Liver (tissue), 9 donors: ENCODE results near the gene HPGD. TPM values are rescaled to one million over a fixed set of nuclear protein-coding genes. Genes with fewer than 3 reads are reported as not detected.

ENCODE experiments used
- DNase-seq: peaks from one replicate; pipeline ENCODE4 v3.0.0-alpha.2; 2017; ENCODE audit warnings: low spot score
- H3K27ac ChIP-seq, 2 donors: one replicate each; pipeline ENCODE4 v1.7.0; 2013; ENCODE audit warnings: inconsistent platforms in 2 of 2, low read length in 2 of 2, control low read depth in 1 of 2, low read depth in 1 of 2, mild to moderate bottlenecking in 1 of 2
- H3K27me3 ChIP-seq, 4 donors: one replicate each; pipeline versions ENCODE4 v1.6.1 to v1.7.0; 2013; ENCODE audit warnings: low read length in 3 of 4, inconsistent platforms in 1 of 4, mild to moderate bottlenecking in 1 of 4, moderate library complexity in 1 of 4; ENCODE audit not compliant: control insufficient read depth in 4 of 4, insufficient read depth in 4 of 4
- H3K36me3 ChIP-seq, 4 donors: one replicate each; pipeline versions ENCODE4 v1.6.1 to v1.7.0; 2013; ENCODE audit warnings: low read length in 3 of 4, mild to moderate bottlenecking in 3 of 4, low read depth in 1 of 4, moderate library complexity in 1 of 4; ENCODE audit not compliant: control insufficient read depth in 4 of 4, insufficient read depth in 3 of 4
- H3K4me1 ChIP-seq, 4 donors: one replicate each; pipeline versions ENCODE4 v1.6.1 to v1.7.0; 2013; ENCODE audit warnings: low read length in 3 of 4, mild to moderate bottlenecking in 3 of 4, moderate library complexity in 1 of 4; ENCODE audit not compliant: control insufficient read depth in 4 of 4, insufficient read depth in 4 of 4
- H3K4me3 ChIP-seq, 3 donors: one replicate each; pipeline versions ENCODE4 v1.6.1 to v1.7.0; 2013; ENCODE audit warnings: low read length in 3 of 3, control low read depth in 1 of 3, low read depth in 1 of 3, mild to moderate bottlenecking in 1 of 3
- H3K9ac ChIP-seq, 2 donors: one replicate each; pipeline ENCODE4 v1.7.0; 2013; ENCODE audit warnings: low read length in 2 of 2, mild to moderate bottlenecking in 2 of 2, moderate library complexity in 2 of 2, control low read depth in 1 of 2, low read depth in 1 of 2
- H3K9me3 ChIP-seq, 4 donors: one replicate each; pipeline versions ENCODE4 v1.6.1 to v1.7.0; 2013; ENCODE audit warnings: low read length in 3 of 4; ENCODE audit not compliant: control insufficient read depth in 4 of 4
- ATF3 ChIP-seq: IDR thresholded peaks from 2 replicates; pipeline ENCODE4 v1.6.1; 2016; ENCODE audit warnings: antibody characterized with exemption
- CTCF ChIP-seq: fragments of 150-350 bp; IDR thresholded peaks from 2 replicates; pipeline ENCODE4 v1.5.1; 2017; ENCODE audit warnings: improper control_type of control experiment, low read depth, low read length; ENCODE audit not compliant: missing input control
- EGR1 ChIP-seq, 2 donors: IDR thresholded peaks; 2 replicates each; pipeline ENCODE4 v1.6.1; 2016 to 2018; ENCODE audit warnings: antibody characterized with exemption in 2 of 2, low read depth in 2 of 2
- FOXA1 ChIP-seq: IDR thresholded peaks from 2 replicates; pipeline ENCODE4 v1.6.1; 2016; ENCODE audit warnings: antibody characterized with exemption
- FOXA2 ChIP-seq: IDR thresholded peaks from 2 replicates; pipeline ENCODE4 v1.6.1; 2016; ENCODE audit warnings: antibody characterized with exemption
- HNF4G ChIP-seq: IDR thresholded peaks from 2 replicates; pipeline ENCODE4 v1.6.1; 2016; ENCODE audit warnings: antibody characterized with exemption
- JUND ChIP-seq, 2 donors: IDR thresholded peaks; 2 replicates each; pipeline ENCODE4 v1.6.1; 2016; ENCODE audit warnings: antibody characterized with exemption in 2 of 2
- MAX ChIP-seq: IDR thresholded peaks from 2 replicates; pipeline ENCODE4 v1.6.1; 2016; ENCODE audit warnings: antibody characterized with exemption
- NR2F2 ChIP-seq: IDR thresholded peaks from 2 replicates; pipeline ENCODE4 v1.6.1; 2016; ENCODE audit warnings: antibody characterized with exemption
- RAD21 ChIP-seq, 2 donors: IDR thresholded peaks; 2 replicates each; pipeline ENCODE4 v1.6.1; 2016; ENCODE audit warnings: antibody characterized with exemption in 2 of 2, mild to moderate bottlenecking in 2 of 2
- REST ChIP-seq: IDR thresholded peaks from 2 replicates; pipeline ENCODE4 v1.6.1; 2016; ENCODE audit warnings: antibody characterized with exemption, mild to moderate bottlenecking
- SP1 ChIP-seq: IDR thresholded peaks from 2 replicates; pipeline ENCODE4 v1.6.1; 2018; ENCODE audit warnings: antibody characterized with exemption, mild to moderate bottlenecking
- TAF1 ChIP-seq: conservative IDR thresholded peaks from 2 replicates; pipeline ENCODE4 v1.6.1; 2016; ENCODE audit warnings: antibody characterized with exemption, mild to moderate bottlenecking
- YY1 ChIP-seq: IDR thresholded peaks from 2 replicates; pipeline ENCODE4 v1.6.1; 2016; ENCODE audit warnings: antibody characterized with exemption, mild to moderate bottlenecking
- WGBS: extraction: QIAGEN DNeasy Blood & Tissue Kit; methylation state at CpG from one replicate; pipeline ENCODE4 v1.1.7; 2013; 5-methylcytosine and 5-hydroxymethylcytosine counted together
- polyA plus RNA-seq, 2 donors: library from polyadenylated mRNA; stranded (reverse) in 1 of 2; unstranded in 1 of 2; fragments of 200-250 nt in 1 of 2; fragments of >200 nt in 1 of 2; fragmentation: Nextera tagmentation in 1 of 2; extraction: Ambion mirVana in 1 of 2; gene quantifications; one replicate each; pipeline versions ENCODE4 v1.2.1 to v1.2.3, GENCODE V29; 2013 to 2015
- total RNA-seq, 2 donors: library from RNA; depleted of rRNA; stranded (reverse); fragments of >200 nt; gene quantifications; one replicate each; pipeline ENCODE4 v1.2.3, GENCODE V29; 2014
- donor health status: healthy.
- donor health status: healthy.
- donor health status: healthy.
- donor health status: healthy.
- donor health status: healthy.

The HPGD gene
- total and polyA plus RNA-seq, 4 donors: 7.9 to 113 (median 57.1) TPM

- WGBS: 96% methylated on average over 10 of the region's 10 CpGs
- no peaks in the 10 kb centered on the region for H3K36me3 ChIP-seq
- H3K4me1 ChIP-seq: peaks cover 2 to 15% (median 11%) of the 10 kb centered on the region in 4 donors
- H3K9ac ChIP-seq: no peak overlapping the region
- no peaks in the 10 kb centered on the region for H3K27me3 ChIP-seq
- H3K9me3 ChIP-seq: no peaks in the 10 kb centered on the region
- no peak overlapping the region for H3K4me3 ChIP-seq
- TF ChIP-seq CTCF (no peak), SP1 (no peak), FOXA1 (no peak), MAX (no peak), JUND (IDR thresholded peaks at IDR 0.05) (no peak), TAF1 (no peak), YY1 (no peak), HNF4G (no peak)
- no peak overlapping the region for H3K27ac ChIP-seq
- DNase-seq: no peak
Observed at GRCh38 chr4:174540175-174540574, 17.9 kb upstream of the HPGD start.

GRCh38 chr4:174539571-174539970, 17.3 kb upstream of the HPGD start:
- H3K4me3 ChIP-seq: no peak overlapping the region
- no peaks in the 10 kb centered on the region for H3K36me3 ChIP-seq
- no peaks in the 10 kb centered on the region for H3K9me3 ChIP-seq
- no peak for TF ChIP-seq RAD21 (IDR thresholded peaks at IDR 0.05)
- TF ChIP-seq FOXA2: no peak
- TF ChIP-seq CTCF: no peak
- TF ChIP-seq NR2F2: no peak
- TF ChIP-seq SP1: no peak
- TF ChIP-seq ATF3: no peak
- no peak for TF ChIP-seq REST
- TF ChIP-seq EGR1 (IDR thresholded peaks at IDR 0.05; ENCODE audit: low read depth in 2 of 2): no peak
- no peak for TF ChIP-seq FOXA1
- no peak for TF ChIP-seq JUND (IDR thresholded peaks at IDR 0.05)
- no peak for TF ChIP-seq HNF4G
- TF ChIP-seq TAF1: no peak
- DNase-seq: no peak
- peaks cover 2 to 12% (median 11%) of the 10 kb centered on the region in 4 donors for H3K4me1 ChIP-seq
- H3K27me3 ChIP-seq: no peaks in the 10 kb centered on the region
- H3K9ac ChIP-seq: no peak overlapping the region
- WGBS: 95% methylated on average over 3 of the region's 3 CpGs
- H3K27ac ChIP-seq: no peak overlapping the region
